ENCODE data around the gene PRSS3.
"Not testable (repeated sequence)": the region's sequence is repeated elsewhere in the genome, so short reads cannot be mapped to it uniquely, and the experiment has no call there.

PRSS3 gene

GRCh38 chr9:33818167-33818846 lies 22.9 kb downstream of the PRSS3 start:
- peak; percentile 14 to 65 for DNase-seq

- DNase-seq = no peak
Measured at GRCh38 chr9:33818847-33819500, 23.6 kb downstream of the PRSS3 start.

- DNase-seq = no peak
Measured at GRCh38 chr9:33820231-33820745, 24.9 kb downstream of the PRSS3 start.

GRCh38 chr9:33823801-33824200 lies 28.4 kb downstream of the PRSS3 start:
- no peak for DNase-seq

- not testable (repeated sequence) for DNase-seq
Measured at GRCh38 chr9:33827285-33827684, 31.9 kb downstream of the PRSS3 start.

GRCh38 chr9:33829641-33830230 lies 34.4 kb downstream of the PRSS3 start:
- DNase-seq = peak; percentile 69 to 92

- DNase-seq = no peak
Measured at GRCh38 chr9:33835625-33836260, 40.4 kb downstream of the PRSS3 start.

- DNase-seq = peak; percentile 88 to 97
Measured at GRCh38 chr9:33836261-33836660, 40.9 kb downstream of the PRSS3 start.

- DNase-seq = no peak
Measured at GRCh38 chr9:33837138-33837537, 41.8 kb downstream of the PRSS3 start.

- peak; percentile 58 to 66 for DNase-seq
Measured at GRCh38 chr9:33840381-33840780, 45.0 kb downstream of the PRSS3 start.

GRCh38 chr9:33843312-33843961 lies 48.1 kb downstream of the PRSS3 start:
- DNase-seq = peak; percentile 54 to 61

- no peak for DNase-seq
Measured at GRCh38 chr9:33846231-33846630, 50.9 kb downstream of the PRSS3 start.

- DNase-seq = not testable (repeated sequence)
Measured at GRCh38 chr9:33847894-33848205, 52.5 kb downstream of the PRSS3 start.
